Fibroblast of lung (primary cell): ENCODE measurements around the gene EED.

Experiments used
- EZH2 ChIP-seq: IDR thresholded peaks from 2 replicates; pipeline ENCODE4 v1.5.1; 2012; ENCODE audit warnings: low read length, control low read depth, mild to moderate bottlenecking; ENCODE audit errors: missing control alignments
- TF ChIP-seq, protein P1 (sequence below), 2 donors: IDR thresholded peaks in 1 of 2; conservative IDR thresholded peaks in 1 of 2; 1 replicate in 1 of 2; 2 replicates in 1 of 2; pipeline ENCODE4 v1.5.1; 2011 to 2012; ENCODE audit warnings: low read length in 2 of 2, control low read depth in 1 of 2, inconsistent platforms in 1 of 2, low read depth in 1 of 2, mild to moderate bottlenecking in 1 of 2

DNA sequence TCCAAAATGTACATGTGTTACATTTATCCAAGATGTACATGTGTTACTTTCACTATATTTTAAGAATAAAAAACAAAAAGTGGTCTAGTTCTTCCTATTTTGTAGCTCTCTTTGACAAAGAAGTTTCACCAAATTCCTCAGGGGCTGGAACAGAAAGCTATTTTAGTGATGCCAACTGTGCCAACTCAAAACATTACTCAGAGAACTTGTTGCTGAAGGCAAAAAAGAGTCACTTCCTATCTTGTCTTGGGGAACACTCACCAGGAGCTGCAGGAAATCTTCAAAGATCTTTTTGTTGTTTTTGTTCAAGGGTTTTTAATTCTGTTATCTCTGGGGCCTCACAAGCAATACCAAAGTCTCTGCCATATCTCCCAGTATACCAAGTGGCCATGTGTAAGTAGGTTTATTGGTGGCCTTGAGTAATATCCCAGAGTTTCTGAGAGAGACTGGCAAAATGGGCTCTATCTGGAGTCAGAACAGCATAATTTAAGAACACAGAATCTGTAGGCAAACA is 13.6 kb upstream of the EED start:
- TF ChIP-seq, protein P1, sequence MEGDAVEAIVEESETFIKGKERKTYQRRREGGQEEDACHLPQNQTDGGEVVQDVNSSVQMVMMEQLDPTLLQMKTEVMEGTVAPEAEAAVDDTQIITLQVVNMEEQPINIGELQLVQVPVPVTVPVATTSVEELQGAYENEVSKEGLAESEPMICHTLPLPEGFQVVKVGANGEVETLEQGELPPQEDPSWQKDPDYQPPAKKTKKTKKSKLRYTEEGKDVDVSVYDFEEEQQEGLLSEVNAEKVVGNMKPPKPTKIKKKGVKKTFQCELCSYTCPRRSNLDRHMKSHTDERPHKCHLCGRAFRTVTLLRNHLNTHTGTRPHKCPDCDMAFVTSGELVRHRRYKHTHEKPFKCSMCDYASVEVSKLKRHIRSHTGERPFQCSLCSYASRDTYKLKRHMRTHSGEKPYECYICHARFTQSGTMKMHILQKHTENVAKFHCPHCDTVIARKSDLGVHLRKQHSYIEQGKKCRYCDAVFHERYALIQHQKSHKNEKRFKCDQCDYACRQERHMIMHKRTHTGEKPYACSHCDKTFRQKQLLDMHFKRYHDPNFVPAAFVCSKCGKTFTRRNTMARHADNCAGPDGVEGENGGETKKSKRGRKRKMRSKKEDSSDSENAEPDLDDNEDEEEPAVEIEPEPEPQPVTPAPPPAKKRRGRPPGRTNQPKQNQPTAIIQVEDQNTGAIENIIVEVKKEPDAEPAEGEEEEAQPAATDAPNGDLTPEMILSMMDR (conservative IDR thresholded peaks at IDR 0.05 in 1 of 2, IDR thresholded peaks at IDR 0.05 in 1 of 2; ENCODE audit: low read depth in 1 of 2, low read length in 2 of 2), result no peak
- no peak for TF ChIP-seq EZH2
